Measurements from ENCODE around the gene RPL36A.

GRCh38 chrX:101368800-101369199 is 22.0 kb upstream of the RPL36A start:
- no peak for TF ChIP-seq POLR2A (IDR thresholded peaks at IDR 0.05; ENCODE audit: low read depth, low read length)
- no peak for TF ChIP-seq TAF1 (IDR thresholded peaks at IDR 0.05; ENCODE audit: borderline replicate concordance, low read depth, low read length)
- TF ChIP-seq POLR2AphosphoS5 (IDR thresholded peaks at IDR 0.05; ENCODE audit: low read depth, low read length) = no peak
